Endometrial microvascular endothelial cells (primary cell): Measurements from ENCODE around the gene KRTAP13-1. TPM values are rescaled to one million over a fixed set of nuclear protein-coding genes. Genes with fewer than 3 reads are reported as not detected.

Source experiments
- in situ Hi-C: cut with HindIII; loops from 2 replicates; pipeline ENCODE4 v1.10.0; 2017; ENCODE audit warnings: low sequenced_read_pairs, low pct_unique_long_range_greater_than_20kb; ENCODE audit errors: inconsistent ontology term
- total RNA-seq: library from RNA; depleted of rRNA; stranded (reverse); fragments of >200 nt; gene quantifications from one replicate; pipeline ENCODE4 v1.2.3, GENCODE V29; 2015; ENCODE audit errors: inconsistent ontology term

The KRTAP13-1 gene
- total RNA-seq, 1 donor from 2014 or later = not detected

- in situ Hi-C loops = no loop called here
Measured at GRCh38 chr21:30444204-30444603, 48.4 kb downstream of the KRTAP13-1 start.

Other genes with a start within 250 kb of the KRTAP13-1 start
- gene CLDN17, start 229.2 kb upstream of the KRTAP13-1 start, total RNA-seq = not detected
- not detected for gene CLDN8, start 179.9 kb upstream of the KRTAP13-1 start, total RNA-seq
- not detected for gene KRTAP24-1, start 113.1 kb upstream of the KRTAP13-1 start, total RNA-seq
- not detected for gene KRTAP25-1, start 106.5 kb upstream of the KRTAP13-1 start, total RNA-seq
- gene KRTAP26-1, start 75.7 kb upstream of the KRTAP13-1 start, total RNA-seq = not detected
- gene KRTAP27-1, start 58.3 kb upstream of the KRTAP13-1 start, total RNA-seq = not detected
- not detected for gene KRTAP23-1, start 47.4 kb upstream of the KRTAP13-1 start, total RNA-seq
- gene KRTAP13-2, start 23.8 kb upstream of the KRTAP13-1 start, total RNA-seq = not detected
- not detected for gene KRTAP13-3, start 29.9 kb downstream of the KRTAP13-1 start, total RNA-seq
- not detected for gene KRTAP13-4, start 34.2 kb downstream of the KRTAP13-1 start, total RNA-seq
- not detected for gene KRTAP15-1, start 44.2 kb downstream of the KRTAP13-1 start, total RNA-seq
- gene KRTAP19-1, start 84.3 kb downstream of the KRTAP13-1 start, total RNA-seq = not detected
- not detected for gene KRTAP19-2, start 91.4 kb downstream of the KRTAP13-1 start, total RNA-seq
- gene KRTAP19-3, start 96.0 kb downstream of the KRTAP13-1 start, total RNA-seq = not detected
- gene KRTAP19-4, start 101.1 kb downstream of the KRTAP13-1 start, total RNA-seq = not detected
- gene KRTAP19-5, start 106.1 kb downstream of the KRTAP13-1 start, total RNA-seq = not detected
- not detected for gene KRTAP19-6, start 145.8 kb downstream of the KRTAP13-1 start, total RNA-seq
- gene KRTAP19-7, start 165.3 kb downstream of the KRTAP13-1 start, total RNA-seq = not detected
- gene KRTAP22-2, start 194.4 kb downstream of the KRTAP13-1 start, total RNA-seq = not detected
- not detected for gene KRTAP6-3, start 196.4 kb downstream of the KRTAP13-1 start, total RNA-seq
- gene KRTAP6-2, start 202.9 kb downstream of the KRTAP13-1 start, total RNA-seq = not detected
- not detected for gene KRTAP22-1, start 205.1 kb downstream of the KRTAP13-1 start, total RNA-seq
- not detected for gene KRTAP6-1, start 217.9 kb downstream of the KRTAP13-1 start, total RNA-seq
- gene KRTAP20-1, start 220.4 kb downstream of the KRTAP13-1 start, total RNA-seq = not detected
- gene KRTAP20-4, start 224.6 kb downstream of the KRTAP13-1 start, total RNA-seq = not detected
- not detected for gene KRTAP20-2, start 239.2 kb downstream of the KRTAP13-1 start, total RNA-seq
- gene KRTAP20-3, start 246.8 kb downstream of the KRTAP13-1 start, total RNA-seq = not detected